Activated CD4-positive, alpha-beta T cell treated with anti-CD3 and anti-CD28 coated beads for 48 hours (primary cell): ENCODE results near the gene ABCA3.
"Not testable (repeated sequence)": the region's sequence is repeated elsewhere in the genome, so short reads cannot be mapped to it uniquely, and the experiment has no call there.

Experiments
- DNase-seq: peaks from one replicate; pipeline ENCODE4 v3.0.0-alpha.2; 2020

ABCA3 gene

GRCh38 chr16:2251296-2252111 lies 89.0 kb downstream of the ABCA3 start, which contains the start of gene ECI1:
Gene ECI1 (minus strand): TSS chr16:2251587. CDS start chr16:2251566, 21 bp downstream.
- peak; percentile 88 for DNase-seq

GRCh38 chr16:2250652-2251295 lies 89.8 kb downstream of the ABCA3 start:
- peak; percentile 65 for DNase-seq

- DNase-seq, result no peak
Measured at GRCh38 chr16:2246301-2246885, 94.1 kb downstream of the ABCA3 start.

GRCh38 chr16:2244926-2245795 lies 95.4 kb downstream of the ABCA3 start:
- no peak for DNase-seq

- no peak for DNase-seq
Measured at GRCh38 chr16:2244301-2244700, 96.2 kb downstream of the ABCA3 start.

- no peak for DNase-seq
Measured at GRCh38 chr16:2243781-2244180, 96.7 kb downstream of the ABCA3 start.

- DNase-seq, result no peak
Measured at GRCh38 chr16:2243031-2243528, 97.4 kb downstream of the ABCA3 start.

GRCh38 chr16:2242598-2242997 lies 97.9 kb downstream of the ABCA3 start:
- DNase-seq, result no peak

GRCh38 chr16:2240331-2240730 lies 100.2 kb downstream of the ABCA3 start:
- not testable (repeated sequence) for DNase-seq

GRCh38 chr16:2238838-2239675 lies 101.5 kb downstream of the ABCA3 start:
- no peak for DNase-seq

- no peak for DNase-seq
Measured at GRCh38 chr16:2238150-2238837, 102.2 kb downstream of the ABCA3 start.

GRCh38 chr16:2237493-2238149 lies 102.9 kb downstream of the ABCA3 start:
- no peak for DNase-seq

- DNase-seq, result no peak
Measured at GRCh38 chr16:2237102-2237482, 103.4 kb downstream of the ABCA3 start.

- DNase-seq, result no peak
Measured at GRCh38 chr16:2236337-2237101, 104.0 kb downstream of the ABCA3 start, which contains the start of gene DNASE1L2. Gene DNASE1L2 (plus strand): TSS chr16:2236444. CDS start chr16:2236817, 373 bp downstream.

GRCh38 chr16:2235695-2236336 lies 104.7 kb downstream of the ABCA3 start:
- DNase-seq, result no peak

- DNase-seq, result no peak
Measured at GRCh38 chr16:2235234-2235651, 105.3 kb downstream of the ABCA3 start.

- DNase-seq, result no peak
Measured at GRCh38 chr16:2234813-2235170, 105.7 kb downstream of the ABCA3 start.

- DNase-seq, result no peak
Measured at GRCh38 chr16:2233872-2234812, 106.4 kb downstream of the ABCA3 start.
